Measurements from ENCODE around the gene CTLA4.

GRCh38 chr2:203857656-203858055, 9.9 kb upstream of the CTLA4 start:
- TF ChIP-seq CTCF (IDR thresholded peaks at IDR 0.05) (no peak), POLR2A (IDR thresholded peaks at IDR 0.05) (no peak)
